Spleen (tissue), 7 donors: ENCODE data around the gene RAI14.

Experiments used
- CTCF ChIP-seq, 11 experiments: fragments of 200-600 bp in 7 of 11; fragments of 450-650 bp in 4 of 11; sonication (generic) in 4 of 11; IDR thresholded peaks in 8 of 11; conservative IDR thresholded peaks in 3 of 11; 1 replicate in 7 of 11; 2 replicates in 4 of 11; pipeline versions ENCODE4 v1.4.0 to v1.8.0; 2016 to 2021; ENCODE audit warnings: antibody characterized with exemption in 11 of 11, inconsistent platforms in 4 of 11, mild to moderate bottlenecking in 1 of 11
- POLR2A ChIP-seq, 3 donors: fragments of 450-650 bp; IDR thresholded peaks; one replicate each; pipeline ENCODE4 v1.5.1; 2017; ENCODE audit warnings: antibody characterized with exemption in 3 of 3, mild to moderate bottlenecking in 1 of 3
- POLR2AphosphoS5 ChIP-seq, 3 donors: sonication (generic); formaldehyde crosslinking; IDR thresholded peaks; one replicate each; pipeline ENCODE4 v1.5.1; 2017; ENCODE audit warnings: antibody characterized with exemption in 3 of 3
- donor health status: DM: no; HTN: no; CAD: no; lungs with moderate emphysema.
- donor health status: DM: no; HTN: no; CAD: no.
- donor health status: DM: no; HTN: no; CAD: no.

- no peak for TF ChIP-seq CTCF (IDR thresholded peaks at IDR 0.05 in 8 of 11, conservative IDR thresholded peaks at IDR 0.05 in 3 of 11)
- TF ChIP-seq POLR2A (IDR thresholded peaks at IDR 0.05) = no peak
- no peak for TF ChIP-seq POLR2AphosphoS5 (IDR thresholded peaks at IDR 0.05)
Observed at GRCh38 chr5:34755926-34756325, 99.8 kb downstream of the RAI14 start.
